T-helper 2 cell treated with Interferon-gamma antibody and Interleukin-4, amounts not matched to agents 5 μg/mL and 100 μg/mL, for 36 hours (primary cell): ENCODE measurements around the gene PTPRK.

ENCODE experiments used
- DNase-seq: peaks from one replicate; pipeline ENCODE4 v3.0.0; 2021; ENCODE audit warnings: low spot score
- H3K27ac Mint-ChIP-seq: one replicate; pipeline ENCODE4 v1.8.0; 2021; ENCODE audit warnings: mild to moderate bottlenecking, mixed read lengths
- H3K27me3 Mint-ChIP-seq: one replicate; pipeline ENCODE4 v1.8.0; 2021; ENCODE audit warnings: low read depth, mixed read lengths
- H3K36me3 Mint-ChIP-seq: one replicate; pipeline ENCODE4 v1.8.0; 2021; ENCODE audit warnings: low read depth, mixed read lengths
- H3K4me1 Mint-ChIP-seq: one replicate; pipeline ENCODE4 v1.8.0; 2021; ENCODE audit warnings: low read depth, mixed read lengths
- H3K4me3 Mint-ChIP-seq: one replicate; pipeline ENCODE4 v1.8.0; 2022; ENCODE audit warnings: mild to moderate bottlenecking, moderate library complexity, mixed read lengths
- H3K9me3 Mint-ChIP-seq: one replicate; pipeline ENCODE4 v1.8.0; 2021; ENCODE audit warnings: mixed read lengths

The PTPRK gene

GRCh38 chr6:128063850-128064539 is 456.4 kb downstream of the PTPRK start:
- no peak overlapping the region for H3K4me3 Mint-ChIP-seq
- peaks cover 6% of the 10 kb centered on the region for H3K27me3 Mint-ChIP-seq
- H3K27ac Mint-ChIP-seq, result no peak overlapping the region
- H3K9me3 Mint-ChIP-seq, result no peaks in the 10 kb centered on the region
- no peaks in the 10 kb centered on the region for H3K36me3 Mint-ChIP-seq
- no peak for DNase-seq
- peaks cover 4% of the 10 kb centered on the region for H3K4me1 Mint-ChIP-seq

- peaks cover 6% of the 10 kb centered on the region for H3K27me3 Mint-ChIP-seq
- H3K27ac Mint-ChIP-seq, result no peak overlapping the region
- no peak overlapping the region for H3K4me3 Mint-ChIP-seq
- no peaks in the 10 kb centered on the region for H3K36me3 Mint-ChIP-seq
- H3K9me3 Mint-ChIP-seq, result no peaks in the 10 kb centered on the region
- DNase-seq, result no peak
- H3K4me1 Mint-ChIP-seq, result peaks cover 4% of the 10 kb centered on the region
Measured at GRCh38 chr6:128062882-128063603, 457.4 kb downstream of the PTPRK start.

DNA sequence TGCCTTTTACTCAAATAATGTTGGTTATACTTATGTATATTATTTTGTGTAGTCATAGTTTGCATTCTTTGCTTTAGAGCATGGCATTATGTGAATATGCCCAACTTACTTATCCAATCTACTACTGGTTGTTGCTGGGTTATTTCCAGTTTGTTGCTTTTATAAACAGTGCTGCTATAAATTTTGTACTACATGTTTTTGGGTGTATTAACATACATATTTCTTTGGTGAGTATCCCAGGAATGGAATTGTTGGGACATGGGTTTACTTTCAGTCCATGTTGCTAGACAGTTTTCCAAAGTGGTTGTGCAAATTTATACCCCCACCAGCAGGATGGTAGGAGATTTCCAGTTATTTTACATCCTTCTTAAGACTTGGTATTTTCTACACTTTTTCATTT is 462.5 kb downstream of the PTPRK start:
- Mint-ChIP-seq H3K9me3 (no peaks in the 10 kb centered on the region), H3K27ac (no peak overlapping the region), H3K36me3 (no peaks in the 10 kb centered on the region), H3K4me1 (no peaks in the 10 kb centered on the region), H3K4me3 (no peak overlapping the region), H3K27me3 (peaks cover 6% of the 10 kb centered on the region)
- DNase-seq, result no peak

- Mint-ChIP-seq H3K27me3 (peaks cover 6% of the 10 kb centered on the region), H3K36me3 (no peaks in the 10 kb centered on the region), H3K27ac (no peak overlapping the region), H3K4me1 (no peaks in the 10 kb centered on the region), H3K4me3 (no peak overlapping the region), H3K9me3 (no peaks in the 10 kb centered on the region)
- no peak for DNase-seq
Measured at GRCh38 chr6:128057541-128057940, 462.9 kb downstream of the PTPRK start.

DNA sequence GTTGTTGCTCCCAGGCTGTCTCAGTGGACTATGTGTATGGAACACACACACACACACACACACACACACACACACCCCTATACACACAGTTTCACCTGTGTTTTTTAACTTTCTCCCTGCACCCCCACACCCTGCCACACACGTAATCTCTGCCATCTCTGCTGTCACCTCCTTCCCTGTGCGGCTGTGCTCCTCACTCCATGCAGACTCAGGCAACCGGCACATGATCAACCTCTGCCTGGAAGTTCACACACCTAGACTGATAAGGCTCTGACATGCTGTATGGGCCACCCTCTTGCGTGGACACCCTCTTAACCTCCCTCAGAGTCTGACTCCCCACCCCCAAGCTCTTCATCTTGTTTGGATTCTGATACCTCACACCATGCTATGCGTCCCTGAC is 467.3 kb downstream of the PTPRK start:
- no peaks in the 10 kb centered on the region for H3K4me1 Mint-ChIP-seq
- no peak for DNase-seq
- no peaks in the 10 kb centered on the region for H3K27me3 Mint-ChIP-seq
- no peak overlapping the region for H3K4me3 Mint-ChIP-seq
- H3K36me3 Mint-ChIP-seq, result no peaks in the 10 kb centered on the region
- H3K9me3 Mint-ChIP-seq, result no peaks in the 10 kb centered on the region
- H3K27ac Mint-ChIP-seq, result no peak overlapping the region

GRCh38 chr6:128047989-128048388 is 472.4 kb downstream of the PTPRK start:
- H3K9me3 Mint-ChIP-seq, result no peaks in the 10 kb centered on the region
- H3K4me3 Mint-ChIP-seq, result no peak overlapping the region
- no peaks in the 10 kb centered on the region for H3K4me1 Mint-ChIP-seq
- H3K27ac Mint-ChIP-seq, result no peak overlapping the region
- no peaks in the 10 kb centered on the region for H3K36me3 Mint-ChIP-seq
- no peaks in the 10 kb centered on the region for H3K27me3 Mint-ChIP-seq
- no peak for DNase-seq

DNA sequence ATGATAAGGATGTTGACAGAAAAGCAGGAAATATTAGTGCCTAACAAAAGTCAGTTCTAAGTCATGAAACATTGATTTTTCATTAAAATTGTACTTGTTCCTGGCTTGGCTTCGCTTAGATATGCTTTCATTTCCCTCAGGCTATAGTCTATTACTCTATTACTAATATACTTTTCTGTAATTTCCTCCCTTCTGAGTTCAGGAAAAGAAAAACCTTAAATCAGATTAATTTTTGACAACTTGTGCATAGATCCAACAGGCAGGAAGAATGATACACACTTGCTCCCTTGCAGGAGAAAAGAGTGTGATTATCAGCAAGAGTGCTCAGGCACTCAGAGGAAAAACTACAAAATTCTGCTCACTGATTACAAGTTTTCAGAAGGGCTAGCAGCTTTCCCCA is 474.4 kb downstream of the PTPRK start:
- H3K4me1 Mint-ChIP-seq, result no peaks in the 10 kb centered on the region
- DNase-seq, result no peak
- no peak overlapping the region for H3K27ac Mint-ChIP-seq
- H3K36me3 Mint-ChIP-seq, result no peaks in the 10 kb centered on the region
- H3K4me3 Mint-ChIP-seq, result no peak overlapping the region
- H3K9me3 Mint-ChIP-seq, result no peaks in the 10 kb centered on the region
- H3K27me3 Mint-ChIP-seq, result no peaks in the 10 kb centered on the region

- Mint-ChIP-seq H3K9me3 (no peaks in the 10 kb centered on the region), H3K4me1 (no peaks in the 10 kb centered on the region), H3K27ac (no peak overlapping the region), H3K27me3 (no peaks in the 10 kb centered on the region), H3K4me3 (no peak overlapping the region), H3K36me3 (no peaks in the 10 kb centered on the region)
- no peak for DNase-seq
Measured at GRCh38 chr6:128039543-128039942, 480.9 kb downstream of the PTPRK start.

DNA sequence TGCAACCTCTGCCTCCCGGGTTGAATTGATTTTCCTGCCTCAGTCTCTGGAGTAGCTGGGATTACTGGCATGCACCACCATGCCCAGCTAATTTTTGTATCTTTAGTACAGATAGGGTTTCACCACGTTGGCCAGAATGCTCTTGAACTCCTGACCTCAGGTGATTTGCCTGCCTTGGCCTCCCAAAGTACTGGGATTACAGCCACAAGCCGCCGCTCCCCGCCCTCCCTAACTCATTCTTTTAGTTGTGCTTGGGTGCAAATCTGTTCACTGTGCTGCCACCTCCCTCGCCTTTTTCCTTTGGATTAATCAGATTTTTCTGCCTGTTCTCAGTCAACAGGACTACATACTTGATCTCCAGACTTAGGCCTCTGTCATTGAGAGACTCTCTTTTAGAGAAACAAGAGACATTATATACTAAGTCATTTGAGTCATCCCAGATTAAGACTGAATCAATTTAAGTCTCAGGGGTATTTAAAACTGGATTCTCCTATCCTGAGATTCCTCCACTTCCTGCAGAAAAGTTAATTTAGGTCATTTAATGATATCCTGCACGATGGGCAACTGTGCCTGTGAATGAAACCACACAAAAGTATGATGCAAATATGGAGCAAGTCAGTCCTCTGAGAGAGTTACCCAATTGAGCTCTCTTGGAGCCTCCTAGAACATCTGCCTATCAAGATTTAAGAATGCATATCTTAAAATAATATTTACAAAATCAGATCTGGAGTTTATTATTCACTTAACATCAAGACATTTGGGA is 483.4 kb downstream of the PTPRK start:
- Mint-ChIP-seq H3K27me3 (no peaks in the 10 kb centered on the region), H3K4me3 (no peak overlapping the region), H3K9me3 (no peaks in the 10 kb centered on the region), H3K27ac (no peak overlapping the region), H3K4me1 (peaks cover 3% of the 10 kb centered on the region), H3K36me3 (no peaks in the 10 kb centered on the region)
- no peak for DNase-seq

GRCh38 chr6:128033156-128033555 is 487.2 kb downstream of the PTPRK start:
- DNase-seq, result no peak
- Mint-ChIP-seq H3K4me3 (no peak overlapping the region), H3K4me1 (peaks cover 13% of the 10 kb centered on the region), H3K27ac (no peak overlapping the region), H3K36me3 (no peaks in the 10 kb centered on the region), H3K9me3 (no peaks in the 10 kb centered on the region), H3K27me3 (no peaks in the 10 kb centered on the region)

GRCh38 chr6:128032042-128032441 is 488.4 kb downstream of the PTPRK start:
- Mint-ChIP-seq H3K27ac (no peak overlapping the region), H3K36me3 (no peaks in the 10 kb centered on the region), H3K27me3 (no peaks in the 10 kb centered on the region), H3K9me3 (no peaks in the 10 kb centered on the region), H3K4me3 (peak overlapping the region; percentile 5), H3K4me1 (peaks cover 13% of the 10 kb centered on the region)
- DNase-seq, result no peak

DNA sequence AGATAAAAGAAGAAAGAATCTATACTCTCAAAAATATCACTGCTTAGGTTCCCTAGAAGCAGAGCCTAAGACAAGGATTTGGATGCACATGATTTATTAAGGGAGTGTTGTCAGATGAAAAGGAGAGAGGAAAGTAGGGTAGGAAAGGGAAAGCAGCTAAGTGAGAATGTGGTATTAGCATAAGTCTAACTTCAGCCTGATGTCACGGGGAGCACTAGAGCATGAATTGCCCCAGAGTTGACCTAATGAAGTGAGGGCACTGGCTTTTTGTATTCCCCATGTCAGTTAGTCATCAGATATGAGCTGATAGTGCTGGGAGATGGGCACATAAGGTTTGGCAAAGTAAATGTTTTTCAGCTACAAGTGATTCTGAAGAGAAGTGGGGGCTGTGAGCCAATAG is 490.6 kb downstream of the PTPRK start:
- no peaks in the 10 kb centered on the region for H3K9me3 Mint-ChIP-seq
- H3K27ac Mint-ChIP-seq, result no peak overlapping the region
- no peak overlapping the region for H3K4me3 Mint-ChIP-seq
- no peaks in the 10 kb centered on the region for H3K27me3 Mint-ChIP-seq
- peaks cover 15% of the 10 kb centered on the region for H3K4me1 Mint-ChIP-seq
- no peak for DNase-seq
- no peaks in the 10 kb centered on the region for H3K36me3 Mint-ChIP-seq

DNA sequence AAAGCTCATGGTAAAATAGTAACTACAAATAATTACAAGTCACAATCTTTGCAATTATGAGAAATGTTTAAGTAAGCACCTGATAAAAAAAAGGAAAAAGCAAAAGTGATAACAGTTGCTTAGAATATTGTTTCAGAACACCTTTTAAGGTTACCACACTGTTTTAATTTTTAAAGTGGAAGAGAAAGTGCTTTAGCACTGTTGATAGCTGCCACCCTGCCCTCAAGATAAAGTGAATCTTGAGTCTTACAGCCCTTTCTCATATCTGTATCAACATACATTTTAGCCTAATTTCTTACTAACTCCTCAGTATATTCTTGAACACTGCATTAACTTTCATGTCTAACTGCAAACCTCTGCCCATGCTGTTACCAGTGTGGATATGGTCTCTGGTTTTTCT is 492.2 kb downstream of the PTPRK start:
- Mint-ChIP-seq H3K36me3 (no peaks in the 10 kb centered on the region), H3K4me1 (peaks cover 15% of the 10 kb centered on the region), H3K9me3 (no peaks in the 10 kb centered on the region), H3K4me3 (no peak overlapping the region), H3K27ac (no peak overlapping the region), H3K27me3 (no peaks in the 10 kb centered on the region)
- DNase-seq, result no peak

DNA sequence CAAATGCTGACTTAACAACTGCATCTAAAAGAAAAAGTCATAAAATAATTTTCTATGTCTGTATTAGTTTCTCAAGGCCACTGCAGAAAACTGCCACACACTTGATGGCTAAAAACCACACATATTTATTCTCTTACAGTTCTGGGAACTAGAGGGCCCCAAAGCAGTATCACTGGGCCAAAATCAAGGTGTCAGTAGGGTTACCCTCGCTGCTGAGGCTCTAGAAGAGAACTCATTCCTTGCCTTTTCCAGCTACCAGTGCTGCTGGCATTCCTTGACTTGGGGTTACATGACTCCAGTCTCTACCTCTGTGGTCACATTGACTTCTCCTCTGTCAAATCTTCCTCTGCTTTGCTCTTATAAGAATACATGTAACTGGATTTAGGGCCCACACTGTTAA is 494.9 kb downstream of the PTPRK start:
- Mint-ChIP-seq H3K36me3 (no peaks in the 10 kb centered on the region), H3K27me3 (peaks cover 2% of the 10 kb centered on the region), H3K9me3 (no peaks in the 10 kb centered on the region), H3K27ac (no peak overlapping the region), H3K4me1 (peaks cover 5% of the 10 kb centered on the region), H3K4me3 (no peak overlapping the region)
- no peak for DNase-seq
